Measurements from ENCODE around the gene SBNO1.

Gene SBNO1

DNA sequence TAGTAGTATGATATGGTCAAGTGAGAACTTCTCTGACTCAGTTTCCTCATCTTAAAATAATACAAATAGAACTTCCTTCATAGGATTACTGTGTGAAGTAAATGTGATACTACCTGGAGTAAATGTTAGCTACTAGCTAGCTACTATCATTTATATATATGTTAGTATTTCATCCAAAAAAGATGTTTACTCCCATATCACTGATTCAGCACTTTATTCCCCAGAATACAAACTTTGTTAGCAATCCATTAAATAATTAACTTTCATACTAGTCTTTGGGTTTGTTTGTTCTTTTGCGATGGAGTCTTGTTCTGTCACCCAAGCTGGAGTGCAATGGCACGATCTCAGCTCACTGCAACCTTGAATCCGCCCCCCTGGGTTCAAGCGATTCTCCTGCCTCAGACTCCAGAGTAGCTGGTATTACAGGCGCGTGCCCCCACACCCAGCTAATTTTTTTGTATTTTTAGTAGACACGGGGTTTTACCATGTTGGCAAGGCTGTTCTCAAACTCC is 8.4 kb downstream of the SBNO1 start:
- H3K4me3 ChIP-seq (ENCODE audit: low read length), result no peak overlapping the region
- DNase-seq (ENCODE audit: low read depth), result no peak
- TF ChIP-seq, protein P1, sequence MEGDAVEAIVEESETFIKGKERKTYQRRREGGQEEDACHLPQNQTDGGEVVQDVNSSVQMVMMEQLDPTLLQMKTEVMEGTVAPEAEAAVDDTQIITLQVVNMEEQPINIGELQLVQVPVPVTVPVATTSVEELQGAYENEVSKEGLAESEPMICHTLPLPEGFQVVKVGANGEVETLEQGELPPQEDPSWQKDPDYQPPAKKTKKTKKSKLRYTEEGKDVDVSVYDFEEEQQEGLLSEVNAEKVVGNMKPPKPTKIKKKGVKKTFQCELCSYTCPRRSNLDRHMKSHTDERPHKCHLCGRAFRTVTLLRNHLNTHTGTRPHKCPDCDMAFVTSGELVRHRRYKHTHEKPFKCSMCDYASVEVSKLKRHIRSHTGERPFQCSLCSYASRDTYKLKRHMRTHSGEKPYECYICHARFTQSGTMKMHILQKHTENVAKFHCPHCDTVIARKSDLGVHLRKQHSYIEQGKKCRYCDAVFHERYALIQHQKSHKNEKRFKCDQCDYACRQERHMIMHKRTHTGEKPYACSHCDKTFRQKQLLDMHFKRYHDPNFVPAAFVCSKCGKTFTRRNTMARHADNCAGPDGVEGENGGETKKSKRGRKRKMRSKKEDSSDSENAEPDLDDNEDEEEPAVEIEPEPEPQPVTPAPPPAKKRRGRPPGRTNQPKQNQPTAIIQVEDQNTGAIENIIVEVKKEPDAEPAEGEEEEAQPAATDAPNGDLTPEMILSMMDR (IDR thresholded peaks at IDR 0.05; ENCODE audit: insufficient read depth, low read depth, low read length, missing control alignments), result no peak

DNA sequence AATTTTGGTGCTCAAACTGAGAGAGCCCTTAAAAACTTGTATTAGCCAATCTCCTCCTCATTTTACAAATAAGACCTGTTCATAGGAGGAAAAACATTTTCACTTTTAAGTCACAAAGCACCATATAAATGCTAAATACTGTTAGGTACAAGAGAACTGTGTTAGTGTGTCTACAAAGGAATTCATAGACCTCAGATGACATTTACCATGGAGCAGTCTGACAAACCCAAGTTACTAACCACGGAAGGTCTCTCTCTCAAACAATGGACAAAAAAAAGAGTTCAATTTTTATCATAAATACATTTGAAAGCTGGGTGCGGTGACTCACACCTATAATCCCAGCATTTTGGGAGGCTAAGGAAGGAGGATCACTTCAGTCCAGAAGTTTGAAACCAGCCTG is 10.0 kb downstream of the SBNO1 start:
- TF ChIP-seq, protein P1 (IDR thresholded peaks at IDR 0.05; ENCODE audit: insufficient read depth, low read depth, low read length, missing control alignments), result no peak
- no peak overlapping the region for H3K4me3 ChIP-seq (ENCODE audit: low read length)
- DNase-seq (ENCODE audit: low read depth), result no peak

DNA sequence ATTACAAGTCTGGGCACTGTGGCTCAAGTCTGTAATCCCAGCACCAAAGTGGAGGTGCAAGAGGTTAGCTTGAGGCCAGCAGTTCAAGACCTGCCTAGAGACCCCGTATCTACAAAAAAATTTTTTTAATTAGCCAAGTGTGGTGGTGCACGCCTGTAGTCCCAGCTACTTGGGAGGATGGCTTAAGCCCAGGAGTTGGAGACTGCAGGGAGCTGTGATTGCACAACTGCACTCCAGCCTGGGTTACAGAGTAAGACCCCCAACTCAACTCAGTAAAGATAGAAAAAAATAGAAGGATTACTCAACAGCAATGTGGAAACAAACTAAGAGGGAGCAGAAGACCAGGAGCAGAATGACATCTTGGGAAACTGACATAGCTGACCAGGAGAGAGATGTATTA is 13.3 kb downstream of the SBNO1 start:
- DNase-seq (ENCODE audit: low read depth), result no peak

DNA sequence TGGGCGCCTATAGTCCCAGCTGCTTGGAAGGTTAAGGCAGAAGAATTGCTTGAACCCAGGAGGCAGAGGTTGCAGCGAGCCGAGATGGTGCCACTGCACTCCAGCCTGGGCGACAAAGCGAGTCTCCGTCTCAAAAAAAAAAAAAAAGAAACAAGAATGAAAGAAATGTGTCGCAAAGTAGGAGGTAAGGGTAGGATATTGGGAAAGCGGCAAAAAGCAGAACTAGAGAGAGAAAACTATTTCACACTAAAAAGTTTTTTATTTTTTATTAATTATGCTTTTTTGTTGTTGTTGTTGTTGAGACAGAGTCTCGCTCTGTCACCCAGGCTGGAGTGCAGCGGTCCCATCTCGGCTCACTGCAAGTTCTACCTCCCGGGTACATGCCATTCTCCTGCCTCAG is 17.7 kb downstream of the SBNO1 start:
- TF ChIP-seq, protein P1 (IDR thresholded peaks at IDR 0.05; ENCODE audit: insufficient read depth, low read depth, low read length, missing control alignments), result no peak
- DNase-seq (ENCODE audit: low read depth), result no peak
- H3K4me3 ChIP-seq (ENCODE audit: low read length), result no peak overlapping the region

More for the DNA sequence above, 13.3 kb downstream of the SBNO1 start:
- TF ChIP-seq, protein P1 (IDR thresholded peaks at IDR 0.05; ENCODE audit: insufficient read depth, low read depth, low read length, missing control alignments), result no peak
- no peak overlapping the region for H3K4me3 ChIP-seq (ENCODE audit: low read length)

DNA sequence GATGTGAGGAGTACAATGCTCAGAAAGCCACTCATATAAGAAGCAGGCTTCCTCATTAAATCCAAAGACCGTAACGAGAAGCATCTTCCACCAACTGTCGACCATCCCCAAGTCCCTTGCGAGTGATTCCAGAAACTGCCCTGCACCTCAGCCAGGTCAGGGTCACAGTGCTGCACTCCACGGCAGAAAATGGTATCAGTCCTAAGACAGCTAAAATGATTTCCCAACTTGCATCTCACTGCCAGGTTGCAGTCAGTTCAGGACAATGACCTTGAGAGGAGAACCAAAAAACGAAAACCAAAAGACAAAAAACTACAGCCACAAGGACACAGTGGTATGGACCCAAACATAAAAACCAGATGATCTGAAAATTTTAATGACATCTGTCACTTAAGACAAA is 20.6 kb downstream of the SBNO1 start:
- TF ChIP-seq, protein P1 (IDR thresholded peaks at IDR 0.05; ENCODE audit: insufficient read depth, low read depth, low read length, missing control alignments), result no peak
- H3K4me3 ChIP-seq (ENCODE audit: low read length), result no peak overlapping the region
- no peak for DNase-seq (ENCODE audit: low read depth)

DNA sequence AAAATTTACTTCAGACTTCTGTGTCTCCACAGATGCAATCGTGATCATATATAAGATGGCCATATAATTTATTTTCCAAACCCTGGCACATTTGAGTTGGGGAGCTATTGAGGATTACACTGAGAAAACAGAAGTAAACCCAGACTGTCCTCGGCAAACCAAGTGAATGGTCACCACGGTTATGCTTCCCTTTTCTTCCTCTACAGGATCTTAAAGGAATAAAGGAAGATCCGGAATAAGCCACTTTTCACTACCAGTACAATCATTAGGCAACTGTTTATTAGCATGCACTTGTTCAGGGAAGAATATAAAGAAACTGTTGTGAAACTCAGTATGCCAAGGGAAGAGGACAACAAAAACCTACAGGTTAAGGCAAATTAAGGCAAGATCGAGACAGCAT is 27.6 kb downstream of the SBNO1 start:
- TF ChIP-seq, protein P1 (IDR thresholded peaks at IDR 0.05; ENCODE audit: insufficient read depth, low read depth, low read length, missing control alignments), result no peak
- H3K4me3 ChIP-seq (ENCODE audit: low read length), result no peak overlapping the region
- no peak for DNase-seq (ENCODE audit: low read depth)

DNA sequence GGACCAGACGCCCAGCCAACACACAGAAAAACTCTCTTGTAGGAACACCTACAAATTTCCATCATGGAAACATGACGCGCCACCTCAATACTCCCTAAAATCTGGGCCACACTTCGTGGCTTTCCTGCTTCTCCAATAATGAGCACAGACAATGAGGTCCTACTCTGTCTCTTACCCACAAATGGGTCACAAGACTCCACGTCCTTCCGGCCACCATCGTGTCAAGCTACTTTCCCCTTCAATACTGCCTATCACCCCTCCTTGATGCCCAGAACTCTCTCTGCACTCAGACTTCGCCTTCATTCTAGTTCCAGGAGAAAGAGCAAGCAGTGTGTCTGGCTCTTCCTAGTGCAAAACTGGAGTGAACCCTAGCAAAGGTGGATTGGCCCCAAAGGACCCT is 28.1 kb downstream of the SBNO1 start:
- DNase-seq (ENCODE audit: low read depth), result no peak
- H3K4me3 ChIP-seq (ENCODE audit: low read length), result no peak overlapping the region
- TF ChIP-seq, protein P1 (IDR thresholded peaks at IDR 0.05; ENCODE audit: insufficient read depth, low read depth, low read length, missing control alignments), result no peak

Measured in epithelial cell of esophagus (primary cell).